CD1c-positive myeloid dendritic cell (primary cell): Measurements from ENCODE around the gene HMGCS2.
A peak's percentile ranks its signal among the peaks of the same experiment; 100 is the strongest.
"Not testable (repeated sequence)": the region's sequence is repeated elsewhere in the genome, so short reads cannot be mapped to it uniquely, and the experiment has no call there.

ENCODE experiments used
- DNase-seq: peaks from one replicate; pipeline ENCODE4 v3.0.0-alpha.2; 2016; ENCODE audit errors: extremely low spot score

HMGCS2 gene

DNA sequence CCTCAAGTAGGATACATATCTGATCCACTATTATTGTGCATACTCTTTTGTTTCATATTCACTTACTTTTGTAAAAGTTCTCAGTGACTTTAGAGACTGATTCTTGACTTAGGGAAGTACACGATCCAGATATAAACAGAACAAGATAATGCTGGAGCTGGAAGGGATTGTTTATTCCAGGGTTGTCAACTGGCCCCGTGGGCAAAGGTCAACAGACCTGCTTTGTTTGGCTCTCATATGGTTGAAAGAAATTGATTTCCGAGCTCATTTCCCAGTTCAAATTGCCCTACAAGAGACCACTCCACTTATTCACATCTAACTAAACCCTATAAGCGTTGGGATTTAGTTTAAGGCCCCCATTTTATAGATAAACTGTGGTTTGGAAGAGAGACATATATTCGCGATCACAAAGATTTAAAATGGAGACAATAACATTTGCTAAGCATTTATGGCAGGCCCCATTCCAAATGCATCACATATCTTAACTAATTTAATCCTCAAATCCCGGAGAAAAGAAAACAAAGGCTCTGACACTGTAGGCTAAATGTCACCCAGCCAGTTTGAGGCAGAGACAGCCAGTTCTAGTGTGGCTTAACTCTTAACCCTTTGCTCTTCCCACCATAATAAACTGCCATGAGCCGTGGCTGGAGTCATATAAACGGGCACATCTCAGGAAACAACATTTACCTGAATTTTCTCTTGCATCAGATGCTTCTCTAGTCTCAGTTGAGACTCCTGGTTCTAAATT, 21.9 kb upstream of the HMGCS2 start:
- DNase-seq = no peak

DNA sequence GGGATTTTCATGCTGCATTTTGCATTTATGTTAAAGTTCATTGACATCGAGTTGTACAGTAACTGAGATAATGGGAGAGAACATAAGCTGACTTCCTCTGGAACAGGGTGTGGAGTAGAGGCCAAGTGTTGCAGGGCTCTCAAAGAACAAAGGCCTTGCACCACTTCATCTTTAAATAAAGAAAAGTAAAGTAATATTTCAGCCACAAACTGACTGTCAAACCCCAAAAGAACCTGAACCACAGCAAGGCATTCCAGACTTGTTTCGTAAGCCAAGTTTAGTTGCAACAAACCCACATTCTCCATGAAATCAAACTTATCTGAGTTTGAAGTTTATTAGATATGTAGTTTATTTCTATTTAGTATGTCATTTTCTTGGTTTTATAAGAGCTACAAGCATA, 19.1 kb upstream of the HMGCS2 start:
- DNase-seq = no peak

DNA sequence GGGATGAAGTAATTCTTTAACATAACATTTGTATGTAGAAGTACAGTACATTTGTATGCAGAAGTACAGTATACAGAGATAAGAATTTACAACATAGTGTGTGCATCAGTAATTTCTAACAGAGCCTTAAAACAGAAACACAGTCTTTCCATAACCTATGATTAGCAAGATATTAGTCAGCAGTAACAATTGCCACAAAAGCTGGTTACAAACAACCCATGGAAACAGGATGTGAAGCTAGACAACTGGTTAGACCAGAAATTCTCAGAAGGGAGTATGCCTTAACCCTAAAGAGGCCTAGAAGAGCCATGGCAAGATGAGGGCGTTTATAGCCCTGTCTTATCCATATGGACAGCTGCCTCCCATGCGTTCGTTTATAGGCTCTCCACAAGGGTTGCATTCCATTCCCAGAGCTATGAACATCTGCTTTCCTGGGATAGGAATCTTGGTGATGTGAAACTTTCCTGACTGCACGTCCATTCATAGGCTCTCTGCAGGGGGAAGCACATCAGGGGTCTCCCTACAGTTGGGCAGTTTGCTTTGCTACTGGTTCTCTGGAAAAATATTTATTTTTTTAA, 17.9 kb upstream of the HMGCS2 start:
- DNase-seq = peak; percentile 30

DNA sequence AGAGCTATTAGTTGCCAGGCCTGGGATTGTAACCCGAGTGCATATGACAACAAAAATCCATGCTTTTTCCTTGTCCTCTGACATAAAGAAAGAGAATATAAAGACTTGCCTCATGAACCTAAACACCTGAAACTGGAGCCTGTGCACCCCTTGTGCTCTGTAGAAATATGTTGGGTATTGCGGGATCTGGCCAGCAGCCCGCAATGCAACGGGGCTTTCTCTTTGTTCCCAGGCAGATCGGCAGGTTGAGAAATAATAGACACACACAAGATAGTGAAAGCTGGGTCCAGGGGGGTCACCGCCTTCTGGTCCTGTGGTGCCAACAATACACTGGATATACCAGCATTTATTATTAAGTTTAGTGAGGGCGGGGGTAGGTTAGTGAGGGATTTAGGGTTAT, 17.3 kb upstream of the HMGCS2 start:
- not testable (repeated sequence) for DNase-seq

DNA sequence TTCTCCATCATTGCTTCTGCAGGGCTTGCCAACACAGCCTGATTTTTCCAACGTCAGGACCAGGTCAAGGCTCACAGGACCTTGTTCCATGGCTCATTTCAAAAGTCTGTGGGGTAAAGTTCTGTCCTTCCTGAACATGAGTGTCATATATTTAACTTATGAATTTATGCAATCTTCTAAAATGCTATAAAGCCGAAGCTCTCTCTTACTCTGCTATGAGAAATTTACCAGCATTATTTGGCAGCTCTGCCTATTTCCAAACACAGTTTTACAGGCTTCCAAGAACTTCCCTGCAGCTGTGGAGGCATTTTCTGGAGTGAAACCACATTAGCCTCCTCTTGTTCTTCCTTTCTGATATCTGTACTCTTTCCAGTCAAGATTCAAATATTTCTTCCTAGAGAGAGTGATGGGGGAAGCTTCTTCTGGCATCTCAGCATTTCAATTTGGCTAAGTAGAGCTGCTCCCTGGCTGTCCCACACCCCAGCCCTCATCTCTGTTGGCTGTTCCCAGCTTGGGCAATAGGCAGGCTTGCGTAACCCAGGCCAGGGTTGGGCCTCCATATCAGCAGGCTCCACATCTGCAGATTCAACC, 15.6 kb upstream of the HMGCS2 start:
- no peak for DNase-seq

DNA sequence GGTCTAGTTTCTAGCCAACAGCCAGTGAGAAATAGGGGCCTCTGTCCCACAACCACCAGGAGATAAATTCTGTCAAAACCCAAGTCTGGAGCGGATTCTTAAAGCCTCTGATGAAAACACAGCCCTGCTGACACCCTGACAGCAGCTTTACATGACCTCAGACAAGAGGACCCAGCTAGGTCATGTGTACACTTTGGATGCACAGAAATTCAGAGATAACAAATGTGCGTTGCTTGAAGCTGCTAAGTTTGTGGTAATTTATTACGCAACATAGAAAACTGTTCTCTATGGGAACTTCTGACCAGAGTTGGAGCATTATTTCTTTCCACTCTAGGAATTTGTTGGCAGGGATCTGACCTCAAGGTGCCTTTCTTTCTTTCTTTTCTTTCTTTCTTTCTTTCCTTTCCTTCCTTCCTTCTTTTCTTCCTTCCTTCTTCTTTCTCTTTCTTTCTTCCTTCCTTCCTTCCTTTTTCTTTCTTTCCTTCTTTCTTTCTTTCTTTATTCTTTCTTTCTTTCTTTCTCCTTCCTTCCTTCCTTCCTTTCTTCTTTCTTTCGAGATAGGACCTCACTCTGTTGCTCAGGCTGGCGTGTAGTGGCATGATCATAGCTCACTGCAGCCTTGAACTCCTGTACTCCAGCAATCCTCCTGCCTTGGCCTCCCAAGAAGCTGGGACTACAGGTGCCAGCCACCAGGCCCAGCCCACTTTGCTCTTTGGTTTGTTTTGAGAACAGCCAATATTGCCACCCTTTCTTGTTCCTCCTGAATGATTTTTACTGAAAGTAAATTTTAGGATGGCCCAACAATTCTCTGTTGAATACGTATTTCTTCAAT, 14.9 kb upstream of the HMGCS2 start:
- peak; percentile 12 for DNase-seq

DNA sequence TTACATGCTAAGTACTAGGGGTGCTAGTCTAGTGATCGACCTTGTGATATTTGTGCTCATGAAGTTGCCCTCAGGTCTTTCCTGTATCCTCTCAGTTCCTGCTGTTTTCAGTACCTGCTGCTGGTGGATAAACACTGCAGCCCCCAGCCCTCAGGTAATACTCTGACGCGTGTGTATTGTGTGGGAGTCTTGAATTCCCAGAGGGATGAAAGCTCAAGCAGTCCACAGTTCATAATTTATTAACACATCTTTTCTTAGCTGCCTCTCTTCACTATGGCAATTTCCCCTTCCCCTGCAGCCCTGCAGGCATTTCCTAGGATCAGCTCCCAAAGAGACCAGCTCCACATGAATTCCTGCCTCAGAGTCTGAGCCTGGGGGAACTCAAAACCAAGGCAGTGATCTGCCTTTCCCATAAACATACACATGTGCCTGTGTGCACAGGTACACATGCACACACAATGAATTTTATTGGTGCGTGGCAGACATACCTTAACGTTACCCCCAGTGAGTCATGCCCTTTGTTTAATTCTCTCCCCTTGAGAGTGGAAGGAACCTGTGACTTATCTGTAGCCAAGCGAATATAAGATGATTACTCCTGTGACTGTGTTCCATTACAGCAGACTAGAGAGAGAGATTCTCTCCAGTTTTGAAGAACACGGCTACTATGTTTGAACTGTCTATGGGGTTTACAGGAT, 14.1 kb upstream of the HMGCS2 start:
- no peak for DNase-seq

DNA sequence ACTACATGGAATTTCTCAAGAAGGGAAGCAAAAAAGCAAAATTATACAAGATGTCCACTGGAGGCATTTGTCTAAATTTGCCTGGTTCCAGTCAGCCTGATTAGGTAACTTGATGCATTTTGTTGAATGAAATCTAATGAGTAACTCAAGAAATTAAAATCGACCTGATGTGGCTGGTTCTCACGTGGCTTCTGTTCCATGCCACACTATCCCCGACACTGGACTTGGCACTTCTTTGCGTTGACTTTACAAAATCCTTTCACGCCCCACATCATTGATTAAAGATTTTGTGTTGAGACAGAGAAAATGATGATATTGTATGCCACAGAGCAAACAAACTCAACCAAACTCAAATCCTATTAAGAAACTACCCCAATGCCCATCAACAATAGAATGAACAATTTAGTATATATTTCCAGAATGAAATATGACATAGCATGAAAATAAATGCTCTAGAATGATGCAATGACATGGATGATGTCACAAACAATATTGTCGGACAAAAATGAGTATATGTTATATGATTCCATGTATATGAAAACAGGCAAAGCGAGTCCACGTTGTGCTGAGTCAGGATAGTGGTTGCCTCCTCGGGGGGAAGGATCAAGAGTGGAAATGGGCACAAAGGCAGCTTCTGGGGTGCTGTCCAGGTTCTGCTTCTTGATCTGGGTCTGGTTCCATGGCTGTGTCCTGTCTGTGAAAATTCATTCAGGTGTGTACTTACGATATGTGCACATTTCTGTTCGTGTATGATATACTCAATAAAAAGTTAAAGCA, 12.9 kb upstream of the HMGCS2 start:
- DNase-seq = no peak

DNA sequence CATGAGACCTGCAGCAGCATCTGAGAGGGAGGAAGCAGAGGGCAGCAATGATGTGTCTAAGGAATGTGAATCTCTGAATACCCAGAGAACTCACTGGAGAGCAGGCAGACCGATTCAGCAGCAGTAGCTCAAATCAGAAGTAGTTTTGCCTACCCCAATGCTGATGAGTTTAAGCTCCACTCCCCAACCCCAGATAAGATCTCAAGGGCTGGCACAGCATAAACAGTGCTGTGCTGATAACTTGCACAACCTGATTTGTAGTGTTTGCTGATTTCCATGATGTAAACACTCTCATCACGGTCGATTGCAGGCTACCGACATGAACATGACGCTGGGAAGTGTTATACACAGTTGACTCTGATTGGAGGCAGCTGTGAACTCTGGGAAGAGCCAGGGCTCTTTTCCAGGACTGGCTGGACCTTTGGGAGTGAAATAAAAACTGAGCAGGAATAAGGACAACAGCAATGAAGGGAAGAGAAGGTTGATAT, 11.2 kb upstream of the HMGCS2 start:
- DNase-seq = no peak

DNA sequence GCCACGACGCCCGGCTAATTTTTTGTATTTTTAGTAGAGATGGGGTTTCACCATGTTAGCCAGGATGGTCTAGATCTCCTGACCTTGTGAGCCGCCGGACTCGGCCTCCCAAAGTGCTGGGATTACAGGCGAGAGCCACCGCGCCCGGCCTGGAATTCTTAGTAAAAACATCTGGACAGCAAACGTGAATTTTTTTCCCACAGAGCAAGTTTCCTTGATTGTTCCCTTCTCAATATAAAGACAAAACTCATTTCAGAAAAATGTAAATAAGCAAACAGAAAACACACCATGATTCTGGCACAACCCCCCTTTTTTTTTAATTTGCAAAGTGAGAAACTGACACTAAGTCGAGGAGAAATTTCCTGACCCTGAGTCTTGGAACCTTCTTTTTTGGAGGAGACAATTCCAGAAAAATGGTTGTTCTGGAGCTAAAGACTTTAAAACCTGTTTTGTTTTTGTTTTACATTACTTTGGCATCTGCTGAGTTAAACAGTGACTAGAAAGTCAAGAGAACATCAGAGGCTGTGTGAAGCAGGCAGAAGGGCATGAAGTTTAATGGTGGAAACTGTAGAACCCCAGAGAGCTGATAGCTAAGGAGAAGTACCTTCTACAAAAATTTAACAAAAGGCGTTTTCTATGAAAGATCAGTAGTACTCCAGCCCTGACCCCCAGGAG, 10.3 kb upstream of the HMGCS2 start:
- no peak for DNase-seq

DNA sequence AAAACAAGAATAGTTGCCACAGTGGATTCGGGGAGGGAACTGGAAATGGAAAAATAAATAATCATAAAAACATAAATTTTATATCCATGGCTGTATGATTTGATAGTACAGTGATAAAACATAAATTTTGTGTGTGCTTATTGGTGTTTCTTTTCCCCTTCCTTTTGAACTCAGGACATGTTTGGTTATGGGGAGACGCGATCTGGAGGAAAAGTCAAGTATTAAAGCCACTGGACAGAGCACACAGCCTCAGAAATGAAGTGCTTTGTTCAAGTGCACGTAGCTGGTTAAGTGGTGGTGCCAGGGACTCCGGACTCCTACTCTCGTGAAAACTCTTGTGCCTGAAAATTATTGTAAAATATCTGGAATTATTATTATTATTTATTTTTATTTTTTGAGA, 9.7 kb upstream of the HMGCS2 start:
- no peak for DNase-seq

DNA sequence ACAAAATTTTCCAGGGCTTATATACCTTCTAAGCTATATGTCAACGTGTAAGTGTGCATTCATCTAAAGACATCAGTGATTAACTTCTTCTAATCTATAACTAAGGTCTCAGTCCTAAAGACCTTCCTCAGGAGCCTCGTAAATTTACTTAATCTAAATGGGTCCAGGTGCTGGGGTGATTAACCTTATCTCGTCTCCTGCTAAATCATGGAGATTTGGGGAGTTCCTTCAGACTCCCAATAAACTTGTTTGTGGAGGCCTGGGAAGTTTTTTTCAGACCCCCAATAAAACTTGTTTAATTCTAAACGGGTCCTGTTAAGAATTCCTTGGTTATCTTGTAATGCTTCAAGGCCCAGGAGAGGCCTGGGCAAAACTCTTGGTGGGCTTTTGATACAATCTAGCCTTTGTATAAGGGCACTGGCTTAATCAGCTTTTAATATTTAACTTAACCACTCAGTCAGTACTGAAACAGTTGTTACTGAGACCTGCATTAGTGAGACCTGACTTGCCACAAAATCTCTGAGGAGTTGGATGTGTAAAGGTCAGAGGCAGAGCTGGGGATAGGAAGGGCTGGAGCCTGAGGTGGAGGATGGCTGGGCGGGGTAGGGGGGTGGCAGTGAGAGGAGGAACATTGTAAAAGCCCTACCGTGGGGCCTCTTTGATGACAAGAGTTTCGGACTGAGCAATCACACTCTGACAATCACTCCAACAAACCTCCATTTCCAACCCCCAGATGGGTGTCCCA, 6.2 kb upstream of the HMGCS2 start:
- no peak for DNase-seq

DNA sequence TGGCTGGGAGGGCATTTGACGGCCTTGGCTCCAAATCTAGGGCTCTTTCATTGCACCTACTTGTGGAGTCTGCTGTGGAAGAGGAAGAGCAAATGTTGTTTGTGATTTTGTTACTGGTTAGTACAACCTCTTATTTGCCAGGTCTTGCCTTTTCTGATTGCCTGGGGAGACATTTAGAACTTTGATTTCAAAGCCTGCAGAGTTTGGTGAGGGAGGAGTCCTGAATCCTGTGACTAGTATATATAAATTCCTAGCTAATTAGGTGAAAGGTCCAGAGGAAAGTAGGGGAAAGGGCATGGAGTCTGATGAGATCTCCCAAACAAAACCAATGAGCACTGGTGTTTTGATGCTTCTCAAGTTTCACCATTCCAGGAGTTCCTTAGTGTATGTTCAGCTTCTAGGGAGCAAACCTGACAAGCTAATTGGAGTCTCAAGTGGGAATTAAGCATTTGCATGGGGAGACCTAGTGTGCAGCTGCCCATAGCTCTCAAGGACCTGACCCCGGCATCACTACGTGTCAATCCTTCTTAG, 5.1 kb upstream of the HMGCS2 start:
- DNase-seq = no peak

DNA sequence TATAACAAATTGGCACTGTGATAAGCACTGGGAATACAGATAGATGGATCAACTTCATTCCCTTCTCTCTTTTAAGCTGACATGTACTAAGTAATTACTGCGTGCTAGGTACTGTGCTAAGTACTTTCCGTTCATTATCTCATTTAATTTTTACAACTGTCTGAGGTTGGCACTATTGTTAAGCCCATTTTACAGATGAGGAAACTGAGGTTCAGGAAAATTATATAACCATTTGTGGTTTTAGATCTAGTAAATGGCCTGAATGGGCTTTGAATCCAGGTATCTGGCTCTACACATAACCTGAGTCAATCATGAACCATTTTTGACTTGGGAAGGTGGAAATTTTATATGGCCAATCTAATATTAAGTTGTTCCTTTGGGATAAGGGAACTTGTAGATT, 3.6 kb upstream of the HMGCS2 start:
- no peak for DNase-seq

DNA sequence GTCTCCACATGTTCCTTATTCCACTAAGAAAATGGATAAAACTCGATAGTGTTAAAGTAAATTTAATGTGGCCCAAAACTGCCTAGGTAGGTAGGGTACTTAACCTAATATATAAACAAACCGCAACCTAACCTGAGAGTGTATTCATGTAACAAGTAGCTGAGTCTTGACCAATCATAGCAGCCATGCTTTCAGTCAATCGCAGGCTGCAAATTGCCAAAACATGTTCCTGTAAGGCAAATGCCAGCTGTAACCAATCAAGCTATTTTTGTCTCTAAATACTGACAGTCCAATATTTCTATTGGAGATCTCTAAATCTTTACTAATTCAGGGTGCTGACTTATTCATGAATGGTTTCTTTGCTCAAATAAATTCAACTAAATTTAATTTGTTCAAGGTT, 3.1 kb upstream of the HMGCS2 start:
- no peak for DNase-seq

DNA sequence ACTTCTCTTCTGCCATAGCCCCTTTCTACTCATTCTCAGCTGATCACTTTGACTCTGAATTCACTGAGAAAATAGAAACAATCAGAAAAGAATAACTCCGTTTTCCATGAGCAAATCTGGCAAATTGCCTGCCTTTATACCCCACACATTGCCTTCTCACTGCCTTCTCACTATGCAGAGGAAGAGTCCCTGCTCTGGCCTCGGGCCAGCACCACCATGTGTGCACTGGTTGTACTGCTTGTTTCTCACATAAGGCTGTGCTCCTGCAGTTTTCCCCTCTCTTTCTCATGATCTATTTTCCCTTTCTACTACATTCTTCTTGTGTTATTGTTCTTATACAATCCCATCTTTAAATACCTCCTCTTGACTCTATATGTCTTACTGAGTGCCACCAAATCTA, 2.3 kb upstream of the HMGCS2 start:
- DNase-seq = no peak

DNA sequence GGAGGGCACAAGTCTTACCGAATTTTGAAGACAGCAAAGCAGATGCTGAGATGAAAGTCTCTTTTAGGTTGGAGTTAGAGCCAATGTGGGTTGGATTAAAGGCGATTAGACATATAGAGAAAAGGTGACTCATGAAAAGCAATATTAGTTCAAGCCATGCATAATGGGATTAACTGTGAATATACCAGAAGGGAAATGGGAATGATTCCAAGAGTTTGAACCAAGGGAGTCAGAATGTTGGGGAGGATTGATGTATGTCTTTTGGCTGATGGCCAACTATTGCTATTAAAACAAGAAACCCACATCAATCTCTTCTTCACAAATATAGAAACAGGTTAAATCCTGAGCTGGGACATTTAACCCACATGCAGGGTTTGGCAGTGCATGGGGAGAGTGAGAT, 1.2 kb downstream of the HMGCS2 start:
- no peak for DNase-seq

DNA sequence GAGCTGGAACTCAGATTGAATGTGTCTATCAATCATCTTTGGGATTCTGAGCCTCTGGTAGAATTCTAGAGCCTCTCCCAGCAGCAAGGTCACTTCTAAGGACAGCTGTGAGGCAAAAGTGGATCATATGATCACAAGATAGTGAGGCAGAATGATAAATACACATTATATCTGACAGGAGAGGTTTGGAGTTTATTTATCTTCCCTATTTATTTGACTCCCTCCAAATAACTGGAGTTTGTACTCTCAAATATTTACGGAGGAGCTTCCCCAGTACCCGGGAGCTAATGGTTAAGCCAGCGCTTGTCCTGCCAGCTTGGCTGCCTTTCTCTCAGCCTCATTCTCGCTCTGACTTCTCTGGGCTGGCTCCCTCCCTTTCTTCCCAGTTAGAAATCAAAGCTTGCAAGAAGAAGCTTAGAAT, 2.3 kb downstream of the HMGCS2 start:
- no peak for DNase-seq

DNA sequence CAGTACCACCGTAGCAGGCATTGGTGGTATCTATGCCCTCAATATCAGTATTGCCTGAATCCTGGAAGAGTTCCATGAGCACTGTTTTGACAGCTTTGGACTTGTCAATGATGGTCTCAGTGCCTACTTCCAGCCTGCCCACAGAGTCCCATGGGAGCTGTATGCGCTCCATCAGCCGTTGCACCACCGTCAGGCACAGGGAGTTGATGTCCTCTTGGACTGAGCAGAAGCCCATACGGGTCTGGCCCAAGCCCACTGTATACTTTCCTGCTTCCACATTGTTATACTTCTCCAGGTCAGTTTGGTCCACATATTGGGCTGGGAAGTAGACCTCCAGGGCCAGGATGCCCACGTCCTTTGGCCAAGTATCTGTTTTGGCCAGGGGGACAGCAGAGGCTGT, 4.5 kb downstream of the HMGCS2 start:
- no peak for DNase-seq
